Kidney (tissue), 14 donors: ENCODE measurements around the gene NR4A1. TPM values are rescaled to one million over a fixed set of nuclear protein-coding genes. Genes with fewer than 3 reads are reported as not detected.

ENCODE experiments used
- DNase-seq, 5 donors: peaks; one replicate each; pipeline ENCODE4 v3.0.0-alpha.2; 2013 to 2020
- FAIRE-seq: peaks from 2 replicates; lab custom pipeline; 2012; peaks lifted over from hg19 to GRCh38; lab: Jason Lieb, UNC
- H3K27ac ChIP-seq, 2 donors: one replicate each; pipeline ENCODE4 v1.7.0; 2013; ENCODE audit warnings: low read depth in 2 of 2, low read length in 2 of 2, inconsistent platforms in 1 of 2
- H3K27me3 ChIP-seq: one replicate; pipeline ENCODE4 v1.7.1; 2013; ENCODE audit warnings: low read length, inconsistent platforms; ENCODE audit not compliant: control insufficient read depth, insufficient read depth
- H3K36me3 ChIP-seq, 3 donors: one replicate each; pipeline versions ENCODE4 v1.7.0 to v1.7.1; 2013; ENCODE audit warnings: low read length in 3 of 3, control low read depth in 1 of 3, inconsistent platforms in 1 of 3; ENCODE audit not compliant: insufficient read depth in 3 of 3, control insufficient read depth in 2 of 3
- H3K4me1 ChIP-seq, 3 donors: one replicate each; pipeline versions ENCODE4 v1.7.0 to v1.7.1; 2013; ENCODE audit warnings: low read length in 3 of 3, inconsistent platforms in 1 of 3, low read depth in 1 of 3; ENCODE audit not compliant: control insufficient read depth in 2 of 3, insufficient read depth in 2 of 3
- H3K4me3 ChIP-seq, 3 donors: one replicate each; pipeline versions ENCODE4 v1.7.0 to v1.8.1; 2013; ENCODE audit warnings: low read length in 3 of 3, control low read depth in 1 of 3, inconsistent platforms in 1 of 3
- H3K9ac ChIP-seq, 3 donors: one replicate each; pipeline versions ENCODE4 v1.7.0 to v1.7.1; 2013; ENCODE audit warnings: low read length in 3 of 3, control low read depth in 1 of 3, inconsistent platforms in 1 of 3
- H3K9me3 ChIP-seq, 3 donors: one replicate each; pipeline versions ENCODE4 v1.7.0 to v1.7.1; 2013; ENCODE audit warnings: low read length in 3 of 3, control low read depth in 1 of 3, inconsistent platforms in 1 of 3; ENCODE audit not compliant: control insufficient read depth in 2 of 3, insufficient read depth in 1 of 3
- intact Hi-C: fragments of 100-400 bp; cut with DNase I; formaldehyde crosslinking; loops from one replicate; pipeline ENCODE4 v1.11.1; 2022
- polyA plus RNA-seq: library from polyadenylated mRNA; stranded (reverse); fragments of 350-450 nt; fragmentation: Illumina TruSeq; extraction: RNeasy Lipid Tissue Mini Kit (QIAGEN cat#74804); gene quantifications from one replicate; pipeline ENCODE4 v1.2.3, GENCODE V29; 2014; ENCODE audit warnings: low read depth, low replicate concordance; ENCODE audit not compliant: insufficient read depth
- total RNA-seq: library from RNA; stranded (reverse); fragmentation: NEBNext Ultra II Directional; extraction: Animal tissue kit (Norgen Biotek cat#: 25700); gene quantifications from one replicate; pipeline ENCODE4 v1.2.1, GENCODE V29; 2021
- TF ChIP-seq, protein P1 (sequence below): IDR thresholded peaks from 3 replicates; pipeline ENCODE4 v1.5.1; 2012; ENCODE audit warnings: mild to moderate bottlenecking, moderate library complexity, borderline replicate concordance; ENCODE audit not compliant: insufficient read depth; ENCODE audit errors: extremely low read depth
- donor health status: control.
- donor health status: control.
- donor health status: control.
- donor health status: control.
- donor health status: control.
- donor health status: DM: yes; HTN: yes; CAD: no.
- donor health status: Normal renal cell carcinoma (clear cell type).

NR4A1 gene
- total and polyA plus RNA-seq, 2 donors from 2014 or later, result 37.2 to 54.1 TPM

DNA sequence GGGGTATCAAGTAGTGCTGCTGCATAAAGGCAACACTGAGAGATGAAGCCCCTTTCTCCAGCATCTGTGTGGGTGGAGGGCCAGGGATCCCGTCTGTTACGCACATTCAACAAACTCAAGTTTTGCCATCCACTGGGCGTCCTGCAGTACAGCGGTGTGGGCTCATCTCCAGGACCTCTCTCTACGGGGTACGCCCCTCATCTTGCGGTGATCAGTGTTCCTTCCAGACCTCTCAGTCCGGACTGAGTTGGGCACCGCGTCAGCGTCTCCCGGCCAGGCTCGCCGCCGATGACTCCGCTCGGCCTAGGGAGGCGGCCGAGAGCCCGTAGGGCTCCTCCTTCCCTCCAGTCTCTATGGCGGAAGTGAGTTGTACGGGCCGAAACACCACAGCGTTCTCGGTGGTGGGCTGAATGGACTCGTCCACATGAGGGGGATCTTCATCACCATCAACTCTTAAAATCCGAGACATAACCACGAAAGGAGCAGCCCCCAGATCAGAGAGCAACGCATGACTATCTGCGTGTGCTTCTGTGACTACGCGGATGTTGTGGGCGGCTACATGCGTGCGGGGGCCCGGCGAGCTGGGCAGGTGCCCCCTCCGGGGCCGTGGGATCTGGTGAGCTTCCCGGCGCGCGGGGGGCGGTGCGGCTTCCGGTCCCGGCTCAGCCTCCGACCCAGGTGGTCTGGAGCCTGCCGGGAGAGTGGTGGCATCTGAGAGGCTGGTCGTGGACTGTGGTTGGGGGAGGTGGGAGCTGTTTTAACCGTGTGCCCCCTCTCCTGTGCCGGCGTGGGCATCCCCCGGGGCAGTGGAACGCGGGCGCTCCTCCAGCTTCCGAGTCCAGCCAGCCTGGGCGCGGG lies 18.3 kb downstream of the NR4A1 start, which contains the start of gene ATG101:
Gene ATG101, plus strand, starts transcription at position 652 of the 858 bp plus-strand sequence. CDS start 3,673 bp downstream, outside the sequence.
- H3K9ac ChIP-seq, result peak within 1 kb of the TSS; percentile 81 to 94 (median 93)
- H3K4me3 ChIP-seq, result peak within 1 kb of the TSS; percentile 87 to 90 (median 88)
- H3K27me3 ChIP-seq, result no peaks in the 10 kb centered on the region
- H3K9me3 ChIP-seq, result no peaks in the 10 kb centered on the region
- peak within 1 kb of the TSS; percentile 82 to 95 for H3K27ac ChIP-seq
- peaks cover 3 to 22% (median 19%) of the 10 kb centered on the region in 3 donors for H3K4me1 ChIP-seq
- FAIRE-seq (no peak), DNase-seq (peak; percentile 93 to 98 (median 95))
- TF ChIP-seq, protein P1, sequence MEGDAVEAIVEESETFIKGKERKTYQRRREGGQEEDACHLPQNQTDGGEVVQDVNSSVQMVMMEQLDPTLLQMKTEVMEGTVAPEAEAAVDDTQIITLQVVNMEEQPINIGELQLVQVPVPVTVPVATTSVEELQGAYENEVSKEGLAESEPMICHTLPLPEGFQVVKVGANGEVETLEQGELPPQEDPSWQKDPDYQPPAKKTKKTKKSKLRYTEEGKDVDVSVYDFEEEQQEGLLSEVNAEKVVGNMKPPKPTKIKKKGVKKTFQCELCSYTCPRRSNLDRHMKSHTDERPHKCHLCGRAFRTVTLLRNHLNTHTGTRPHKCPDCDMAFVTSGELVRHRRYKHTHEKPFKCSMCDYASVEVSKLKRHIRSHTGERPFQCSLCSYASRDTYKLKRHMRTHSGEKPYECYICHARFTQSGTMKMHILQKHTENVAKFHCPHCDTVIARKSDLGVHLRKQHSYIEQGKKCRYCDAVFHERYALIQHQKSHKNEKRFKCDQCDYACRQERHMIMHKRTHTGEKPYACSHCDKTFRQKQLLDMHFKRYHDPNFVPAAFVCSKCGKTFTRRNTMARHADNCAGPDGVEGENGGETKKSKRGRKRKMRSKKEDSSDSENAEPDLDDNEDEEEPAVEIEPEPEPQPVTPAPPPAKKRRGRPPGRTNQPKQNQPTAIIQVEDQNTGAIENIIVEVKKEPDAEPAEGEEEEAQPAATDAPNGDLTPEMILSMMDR, result peak; percentile 88
- intact Hi-C loops, result loop anchor here (10.0 kb wide), 1 partner anchor 45 kb away; no protein-coding TSS in a partner anchor
- H3K36me3 ChIP-seq, result peaks cover 0 to 16% (median 7%) of the 10 kb centered on the region in 3 donors

DNA sequence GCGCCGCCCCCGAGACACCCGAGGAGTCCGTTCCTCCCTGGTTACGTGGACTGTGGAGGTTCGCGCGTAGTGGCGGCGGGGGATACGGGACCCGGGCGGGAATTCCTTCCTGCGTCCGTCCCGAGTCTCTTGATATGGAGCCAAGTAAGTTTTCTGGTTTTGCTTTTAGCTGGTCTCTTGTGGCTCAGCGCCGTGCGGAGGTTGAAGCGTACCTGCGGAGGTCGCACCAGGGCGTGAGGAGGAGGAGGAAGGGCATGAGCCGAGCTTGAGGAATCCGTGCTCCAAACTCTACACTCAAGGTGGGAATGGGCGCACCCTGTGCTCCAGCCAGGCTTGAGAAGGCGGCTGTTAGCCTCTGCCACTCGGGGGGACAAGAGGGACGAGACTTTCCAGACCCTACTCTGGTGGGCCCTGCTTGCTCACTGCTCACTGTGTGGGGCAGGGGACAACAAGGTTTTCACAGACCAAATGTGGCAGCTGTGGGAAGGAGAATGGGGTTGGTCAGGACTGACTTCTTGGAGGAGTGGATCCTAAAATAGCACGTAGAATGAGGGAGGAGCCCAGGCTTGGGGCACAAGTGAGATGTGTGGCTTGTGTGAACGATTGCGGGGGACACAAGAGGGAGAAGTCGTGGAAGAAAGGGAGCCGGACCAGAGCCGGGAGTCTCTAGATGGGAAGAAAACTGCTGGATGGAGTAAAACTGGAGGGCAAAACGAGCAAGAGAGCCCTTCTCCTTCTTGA lies 19.1 kb downstream of the NR4A1 start:
- intact Hi-C loops, result loop anchor here (10.0 kb wide), 1 partner anchor 46 kb away; no protein-coding TSS in a partner anchor
- TF ChIP-seq, protein P1, result no peak
- H3K4me1 ChIP-seq, result peaks cover 3 to 26% (median 19%) of the 10 kb centered on the region in 3 donors
- H3K9ac ChIP-seq, result peak overlapping the region; percentile 81 to 94 (median 93)
- peak overlapping the region; percentile 82 to 95 for H3K27ac ChIP-seq
- peaks cover 2 to 18% (median 8%) of the 10 kb centered on the region in 3 donors for H3K36me3 ChIP-seq
- H3K9me3 ChIP-seq, result no peaks in the 10 kb centered on the region
- DNase-seq (no peak), FAIRE-seq (no peak)
- no peaks in the 10 kb centered on the region for H3K27me3 ChIP-seq
- H3K4me3 ChIP-seq, result peak overlapping the region; percentile 87 to 90 (median 88)

DNA sequence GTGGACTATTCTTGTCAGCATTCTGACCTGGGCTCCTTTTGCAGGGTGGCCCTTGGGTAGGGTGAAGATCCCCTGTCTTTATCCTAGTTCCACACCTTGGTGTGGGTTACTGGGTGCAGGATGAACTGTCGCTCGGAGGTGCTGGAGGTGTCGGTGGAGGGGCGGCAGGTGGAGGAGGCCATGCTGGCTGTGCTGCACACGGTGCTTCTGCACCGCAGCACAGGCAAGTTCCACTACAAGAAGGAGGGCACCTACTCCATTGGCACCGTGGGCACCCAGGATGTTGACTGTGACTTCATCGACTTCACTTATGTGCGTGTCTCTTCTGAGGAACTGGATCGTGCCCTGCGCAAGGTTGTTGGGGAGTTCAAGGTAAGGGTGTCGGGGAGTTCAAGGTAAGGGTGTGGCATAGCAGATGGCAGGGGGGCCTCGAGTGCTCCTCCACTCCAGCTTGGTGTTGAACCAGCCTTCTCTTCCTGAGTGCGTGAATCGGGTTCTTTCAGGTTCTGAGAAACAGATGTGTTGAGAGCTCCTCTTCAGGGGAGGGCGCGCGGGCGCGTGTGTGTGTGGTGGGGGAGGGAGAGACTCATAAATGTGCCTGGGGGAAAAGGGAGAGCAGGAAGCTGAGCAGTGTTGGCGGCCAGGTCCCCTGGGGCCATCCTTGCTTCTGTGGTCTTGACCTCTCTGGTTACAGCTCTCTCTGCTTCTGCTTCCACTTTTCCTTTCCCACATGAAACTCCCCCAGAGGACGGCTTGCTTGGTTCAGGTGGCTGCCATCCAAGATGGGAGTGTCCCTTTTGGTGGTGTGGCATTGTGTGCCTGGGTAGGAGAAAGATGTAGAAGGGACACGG lies 22.5 kb downstream of the NR4A1 start:
- DNase-seq, result peak in 1 of 5 donors; percentile 80
- H3K36me3 ChIP-seq, result peaks cover 2 to 37% (median 25%) of the 10 kb centered on the region in 3 donors
- H3K9ac ChIP-seq, result no peak overlapping the region
- FAIRE-seq, result no peak
- intact Hi-C loops, result loop anchor here (10.0 kb wide), 1 partner anchor 49 kb away; no protein-coding TSS in a partner anchor
- peak overlapping the region; percentile 35 to 76 for H3K27ac ChIP-seq
- TF ChIP-seq, protein P1, result no peak
- H3K4me1 ChIP-seq, result peaks cover 3 to 26% (median 19%) of the 10 kb centered on the region in 3 donors
- no peaks in the 10 kb centered on the region for H3K9me3 ChIP-seq
- H3K4me3 ChIP-seq, result no peak overlapping the region
- no peaks in the 10 kb centered on the region for H3K27me3 ChIP-seq
